GM23338 (cell line): Measurements from ENCODE around the gene FOXP2. TPM values are rescaled to one million over a fixed set of nuclear protein-coding genes. Genes with fewer than 3 reads are reported as not detected.

ENCODE experiments used
- ATAC-seq: fragments of 200-7000 bp; cut with Tn5 transposase; 3 replicates; pipeline ENCODE4 v1.9.1; 2020
- DNase-seq: peaks from one replicate; pipeline ENCODE4 v3.0.0-alpha.2; 2015; ENCODE audit warnings: low spot score
- H2AFZ ChIP-seq: fragments of 200-600 bp; sonication (generic); 2 replicates; pipeline ENCODE4 v1.8.0; 2016; ENCODE audit warnings: antibody characterized with exemption, mild to moderate bottlenecking, moderate library complexity
- H3F3A ChIP-seq: fragments of 200-600 bp; sonication (generic); replicated peaks from 2 replicates; pipeline ENCODE4 v1.8.0; 2017; ENCODE audit warnings: antibody characterized with exemption, mixed run types, low read depth
- H3K27ac ChIP-seq: fragments of 200-600 bp; sonication (generic); 2 replicates; pipeline ENCODE4 v1.6.1; 2016; ENCODE audit warnings: low read depth
- H3K27me3 ChIP-seq: fragments of 200-600 bp; sonication (generic); 2 replicates; pipeline ENCODE4 v1.8.0; 2016; ENCODE audit warnings: mild to moderate bottlenecking, mixed run types, moderate library complexity; ENCODE audit not compliant: insufficient read depth
- H3K36me3 ChIP-seq: fragments of 200-600 bp; sonication (generic); 2 replicates; pipeline ENCODE4 v1.8.0; 2016; ENCODE audit warnings: mild to moderate bottlenecking; ENCODE audit not compliant: insufficient read depth
- H3K4me1 ChIP-seq: fragments of 200-600 bp; sonication (generic); 2 replicates; pipeline ENCODE4 v1.8.0; 2016; ENCODE audit warnings: mild to moderate bottlenecking, moderate library complexity; ENCODE audit not compliant: insufficient read depth
- H3K4me2 ChIP-seq: fragments of 200-600 bp; sonication (generic); 2 replicates; pipeline ENCODE4 v1.7.1; 2017; ENCODE audit warnings: mixed run types
- H3K4me3 ChIP-seq: fragments of 200-600 bp; sonication (generic); 2 replicates; pipeline ENCODE4 v1.6.1; 2016; ENCODE audit warnings: mixed run types
- H3K79me2 ChIP-seq: fragments of 200-600 bp; sonication (generic); replicated peaks from 2 replicates; pipeline ENCODE4 v1.8.0; 2017; ENCODE audit warnings: mild to moderate bottlenecking; ENCODE audit not compliant: insufficient read depth
- H3K9me2 ChIP-seq: fragments of 200-600 bp; sonication (generic); 2 replicates; pipeline ENCODE4 v1.8.0; 2017; ENCODE audit not compliant: insufficient read depth
- H4K20me1 ChIP-seq: fragments of 200-600 bp; sonication (generic); replicated peaks from 2 replicates; pipeline ENCODE4 v1.8.0; 2017; ENCODE audit warnings: mild to moderate bottlenecking; ENCODE audit not compliant: insufficient read depth
- H3K27ac Mint-ChIP-seq: 2 replicates; pipeline ENCODE4 v1.8.0; 2020; ENCODE audit warnings: inconsistent platforms, mild to moderate bottlenecking, moderate library complexity, mixed read lengths
- H3K27me3 Mint-ChIP-seq: 3 replicates; pipeline ENCODE4 v1.8.0; 2022; ENCODE audit warnings: low read depth, mild to moderate bottlenecking, moderate library complexity, mixed read lengths, inconsistent platforms; ENCODE audit not compliant: insufficient read depth, poor library complexity
- H3K36me3 Mint-ChIP-seq: 3 replicates; pipeline ENCODE4 v1.8.0; 2021; ENCODE audit warnings: low read depth, mild to moderate bottlenecking, inconsistent platforms, moderate library complexity, mixed read lengths
- H3K4me1 Mint-ChIP-seq: 3 replicates; pipeline ENCODE4 v1.8.0; 2020; ENCODE audit warnings: mild to moderate bottlenecking, inconsistent platforms, mixed read lengths
- H3K4me3 Mint-ChIP-seq: 3 replicates; pipeline ENCODE4 v1.8.0; 2021; ENCODE audit warnings: moderate library complexity, mild to moderate bottlenecking, inconsistent platforms, mixed read lengths
- H3K9me3 Mint-ChIP-seq: 3 replicates; pipeline ENCODE4 v1.8.0; 2020; ENCODE audit warnings: moderate library complexity, mild to moderate bottlenecking, inconsistent platforms, mixed read lengths
- CREB1 ChIP-seq: fragments of 250-450 bp; sonication (Bioruptor Pico); IDR thresholded peaks from 2 replicates; pipeline ENCODE4 v1.5.0; 2020; ENCODE audit warnings: low read depth, mild to moderate bottlenecking, moderate library complexity
- CTCF ChIP-seq, 2 experiments: fragments of 200-600 bp in 1 of 2; sonication (generic) in 1 of 2; conservative IDR thresholded peaks; 2 replicates each; pipeline versions ENCODE4 v1.5.1 to v1.6.1; 2016 to 2017; ENCODE audit warnings: antibody characterized with exemption in 2 of 2, low read depth in 2 of 2, mild to moderate bottlenecking in 2 of 2, moderate library complexity in 1 of 2
- ETS1 ChIP-seq: IDR thresholded peaks from 2 replicates; pipeline ENCODE4 v1.6.1; 2016; ENCODE audit warnings: antibody characterized with exemption
- EZH2 ChIP-seq: fragments of 200-600 bp; sonication (generic); IDR thresholded peaks from one replicate; pipeline ENCODE4 v1.8.0; 2017; ENCODE audit warnings: antibody characterized with exemption, mild to moderate bottlenecking, low read depth; ENCODE audit not compliant: unreplicated experiment
- EZH2phosphoT487 ChIP-seq: fragments of 200-600 bp; sonication (generic); IDR thresholded peaks from one replicate; pipeline ENCODE4 v1.8.1; 2018; ENCODE audit warnings: antibody characterized with exemption; ENCODE audit not compliant: unreplicated experiment
- JUNB ChIP-seq: IDR thresholded peaks from one replicate; pipeline ENCODE4 v1.6.1; 2016; ENCODE audit warnings: antibody characterized with exemption; ENCODE audit not compliant: unreplicated experiment
- NANOG ChIP-seq: IDR thresholded peaks from 2 replicates; pipeline ENCODE4 v1.6.1; 2016; ENCODE audit warnings: antibody characterized with exemption, borderline replicate concordance
- POLR2AphosphoS5 ChIP-seq: IDR thresholded peaks from 2 replicates; pipeline ENCODE4 v1.6.1; 2016; ENCODE audit warnings: antibody characterized with exemption, low read depth
- REST ChIP-seq: IDR thresholded peaks from one replicate; pipeline ENCODE4 v1.6.1; 2018; ENCODE audit warnings: antibody characterized with exemption; ENCODE audit not compliant: unreplicated experiment
- STAT1 ChIP-seq: IDR thresholded peaks from one replicate; pipeline ENCODE4 v1.6.1; 2016; ENCODE audit warnings: antibody characterized with exemption; ENCODE audit not compliant: unreplicated experiment
- ZNF114 ChIP-seq: fragments of 250-450 bp; sonication (Bioruptor Pico); IDR thresholded peaks from 2 replicates; pipeline ENCODE4 v1.5.0; 2020; ENCODE audit warnings: mild to moderate bottlenecking, moderate library complexity
- ZNF331 ChIP-seq: fragments of 250-450 bp; sonication (Bioruptor Pico); IDR thresholded peaks from 2 replicates; pipeline ENCODE4 v1.5.0; 2020; ENCODE audit warnings: low read depth, mild to moderate bottlenecking, moderate library complexity
- polyA plus RNA-seq: library from polyadenylated mRNA; unstranded; fragments of >200 nt; fragmentation: Nextera tagmentation; extraction: Ambion mirVana; gene quantifications from 2 replicates; pipeline ENCODE4 v1.2.1, GENCODE V29; 2016
- total RNA-seq: library from RNA; depleted of rRNA; stranded (reverse); fragments of >200 nt; shearing (Covaris generic); gene quantifications from 2 replicates; pipeline ENCODE4 v1.2.3, GENCODE V29; 2014
- TF ChIP-seq, protein P1 (sequence below): fragments of 250-450 bp; sonication (Bioruptor Pico); IDR thresholded peaks from 2 replicates; pipeline ENCODE4 v1.5.0; 2020; ENCODE audit warnings: mild to moderate bottlenecking, moderate library complexity

The FOXP2 gene
- total and polyA plus RNA-seq, 2 experiments from 2014 or later = 0.03 to 0.24 TPM

- TF ChIP-seq REST = no peak
- no peak for TF ChIP-seq ZNF114
- no peak for TF ChIP-seq POLR2AphosphoS5
- no peak for TF ChIP-seq CREB1 (CRISPR knock-in tag)
- no peak for TF ChIP-seq CTCF (conservative IDR thresholded peaks at IDR 0.05; ENCODE audit: low read depth in 2 of 2)
- TF ChIP-seq ETS1 = no peak
- TF ChIP-seq JUNB = no peak
- TF ChIP-seq EZH2phosphoT487 = no peak
- TF ChIP-seq STAT1 = no peak
- no peak for TF ChIP-seq ZNF331 (CRISPR knock-in tag)
- no peak for TF ChIP-seq EZH2
- TF ChIP-seq NANOG = no peak
- TF ChIP-seq, protein P1, sequence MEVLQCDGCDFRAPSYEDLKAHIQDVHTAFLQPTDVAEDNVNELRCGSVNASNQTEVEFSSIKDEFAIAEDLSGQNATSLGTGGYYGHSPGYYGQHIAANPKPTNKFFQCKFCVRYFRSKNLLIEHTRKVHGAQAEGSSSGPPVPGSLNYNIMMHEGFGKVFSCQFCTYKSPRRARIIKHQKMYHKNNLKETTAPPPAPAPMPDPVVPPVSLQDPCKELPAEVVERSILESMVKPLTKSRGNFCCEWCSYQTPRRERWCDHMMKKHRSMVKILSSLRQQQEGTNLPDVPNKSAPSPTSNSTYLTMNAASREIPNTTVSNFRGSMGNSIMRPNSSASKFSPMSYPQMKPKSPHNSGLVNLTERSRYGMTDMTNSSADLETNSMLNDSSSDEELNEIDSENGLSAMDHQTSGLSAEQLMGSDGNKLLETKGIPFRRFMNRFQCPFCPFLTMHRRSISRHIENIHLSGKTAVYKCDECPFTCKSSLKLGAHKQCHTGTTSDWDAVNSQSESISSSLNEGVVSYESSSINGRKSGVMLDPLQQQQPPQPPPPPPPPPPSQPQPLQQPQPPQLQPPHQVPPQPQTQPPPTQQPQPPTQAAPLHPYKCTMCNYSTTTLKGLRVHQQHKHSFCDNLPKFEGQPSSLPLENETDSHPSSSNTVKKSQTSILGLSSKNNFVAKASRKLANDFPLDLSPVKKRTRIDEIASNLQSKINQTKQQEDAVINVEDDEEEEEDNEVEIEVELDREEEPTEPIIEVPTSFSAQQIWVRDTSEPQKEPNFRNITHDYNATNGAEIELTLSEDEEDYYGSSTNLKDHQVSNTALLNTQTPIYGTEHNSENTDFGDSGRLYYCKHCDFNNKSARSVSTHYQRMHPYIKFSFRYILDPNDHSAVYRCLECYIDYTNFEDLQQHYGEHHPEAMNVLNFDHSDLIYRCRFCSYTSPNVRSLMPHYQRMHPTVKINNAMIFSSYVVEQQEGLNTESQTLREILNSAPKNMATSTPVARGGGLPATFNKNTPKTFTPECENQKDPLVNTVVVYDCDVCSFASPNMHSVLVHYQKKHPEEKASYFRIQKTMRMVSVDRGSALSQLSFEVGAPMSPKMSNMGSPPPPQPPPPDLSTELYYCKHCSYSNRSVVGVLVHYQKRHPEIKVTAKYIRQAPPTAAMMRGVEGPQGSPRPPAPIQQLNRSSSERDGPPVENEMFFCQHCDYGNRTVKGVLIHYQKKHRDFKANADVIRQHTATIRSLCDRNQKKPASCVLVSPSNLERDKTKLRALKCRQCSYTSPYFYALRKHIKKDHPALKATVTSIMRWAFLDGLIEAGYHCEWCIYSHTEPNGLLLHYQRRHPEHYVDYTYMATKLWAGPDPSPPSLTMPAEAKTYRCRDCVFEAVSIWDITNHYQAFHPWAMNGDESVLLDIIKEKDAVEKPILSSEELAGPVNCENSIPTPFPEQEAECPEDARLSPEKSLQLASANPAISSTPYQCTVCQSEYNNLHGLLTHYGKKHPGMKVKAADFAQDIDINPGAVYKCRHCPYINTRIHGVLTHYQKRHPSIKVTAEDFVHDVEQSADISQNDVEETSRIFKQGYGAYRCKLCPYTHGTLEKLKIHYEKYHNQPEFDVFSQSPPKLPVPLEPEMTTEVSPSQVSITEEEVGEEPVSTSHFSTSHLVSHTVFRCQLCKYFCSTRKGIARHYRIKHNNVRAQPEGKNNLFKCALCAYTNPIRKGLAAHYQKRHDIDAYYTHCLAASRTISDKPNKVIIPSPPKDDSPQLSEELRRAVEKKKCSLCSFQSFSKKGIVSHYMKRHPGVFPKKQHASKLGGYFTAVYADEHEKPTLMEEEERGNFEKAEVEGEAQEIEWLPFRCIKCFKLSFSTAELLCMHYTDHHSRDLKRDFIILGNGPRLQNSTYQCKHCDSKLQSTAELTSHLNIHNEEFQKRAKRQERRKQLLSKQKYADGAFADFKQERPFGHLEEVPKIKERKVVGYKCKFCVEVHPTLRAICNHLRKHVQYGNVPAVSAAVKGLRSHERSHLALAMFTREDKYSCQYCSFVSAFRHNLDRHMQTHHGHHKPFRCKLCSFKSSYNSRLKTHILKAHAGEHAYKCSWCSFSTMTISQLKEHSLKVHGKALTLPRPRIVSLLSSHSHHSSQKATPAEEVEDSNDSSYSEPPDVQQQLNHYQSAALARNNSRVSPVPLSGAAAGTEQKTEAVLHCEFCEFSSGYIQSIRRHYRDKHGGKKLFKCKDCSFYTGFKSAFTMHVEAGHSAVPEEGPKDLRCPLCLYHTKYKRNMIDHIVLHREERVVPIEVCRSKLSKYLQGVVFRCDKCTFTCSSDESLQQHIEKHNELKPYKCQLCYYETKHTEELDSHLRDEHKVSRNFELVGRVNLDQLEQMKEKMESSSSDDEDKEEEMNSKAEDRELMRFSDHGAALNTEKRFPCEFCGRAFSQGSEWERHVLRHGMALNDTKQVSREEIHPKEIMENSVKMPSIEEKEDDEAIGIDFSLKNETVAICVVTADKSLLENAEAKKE = no peak
- Histone ChIP-seq H3K79me2 (no peaks in the 10 kb centered on the region), H2AFZ (no peak overlapping the region), H3F3A (no peaks in the 10 kb centered on the region), H3K4me1 (no peaks in the 10 kb centered on the region), H3K27ac (no peak overlapping the region), H3K36me3 (no peaks in the 10 kb centered on the region), H3K4me2 (no peak overlapping the region), H3K27me3 (no peaks in the 10 kb centered on the region), H3K9me2 (no peaks in the 10 kb centered on the region), H3K4me3 (no peak overlapping the region), H4K20me1 (no peaks in the 10 kb centered on the region)
- H3K27ac Mint-ChIP-seq = no peak overlapping the region
- ATAC-seq (no peak), DNase-seq (no peak)
- H3K4me3 Mint-ChIP-seq = no peak overlapping the region
- H3K27me3 Mint-ChIP-seq = no peaks in the 10 kb centered on the region
- H3K9me3 Mint-ChIP-seq = no peaks in the 10 kb centered on the region
- H3K4me1 Mint-ChIP-seq = no peaks in the 10 kb centered on the region; the same call in 2 of the 3 replicates
- H3K36me3 Mint-ChIP-seq = no peaks in the 10 kb centered on the region
Measured at GRCh38 chr7:114432061-114432460, 17.4 kb downstream of the FOXP2 start.
